22Rv1 (cell line): ENCODE results near the gene DDX46.

ENCODE experiments used
- ZFX ChIP-seq: fragments of 450-650 bp; IDR thresholded peaks from 2 replicates; pipeline ENCODE4 v1.6.1; 2017; ENCODE audit warnings: antibody characterized with exemption, borderline replicate concordance
- TF ChIP-seq, protein P1 (sequence below): fragments of 450-650 bp; IDR thresholded peaks from 2 replicates; pipeline ENCODE4 v1.5.1; 2017; ENCODE audit warnings: mild to moderate bottlenecking

DNA sequence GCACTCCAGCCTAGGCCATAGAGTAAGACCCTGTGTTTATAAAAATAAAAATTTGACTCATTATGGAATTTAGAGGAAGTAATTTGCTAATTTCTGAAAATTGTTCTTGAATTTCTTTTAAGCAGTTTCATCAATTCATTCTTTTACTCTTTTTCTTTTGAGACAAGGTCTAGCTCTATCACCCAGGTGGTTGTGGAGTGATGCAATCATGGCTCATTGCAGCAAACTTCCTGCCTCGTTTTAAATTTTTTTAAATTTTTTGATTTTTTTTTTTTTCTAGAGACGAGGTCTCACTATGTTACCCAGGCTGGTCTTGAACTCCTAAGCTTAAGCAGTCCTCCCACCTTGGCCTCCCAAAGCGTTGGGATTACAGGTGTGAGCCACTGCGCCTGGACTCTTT is 23.3 kb upstream of the DDX46 start:
- TF ChIP-seq, protein P1, sequence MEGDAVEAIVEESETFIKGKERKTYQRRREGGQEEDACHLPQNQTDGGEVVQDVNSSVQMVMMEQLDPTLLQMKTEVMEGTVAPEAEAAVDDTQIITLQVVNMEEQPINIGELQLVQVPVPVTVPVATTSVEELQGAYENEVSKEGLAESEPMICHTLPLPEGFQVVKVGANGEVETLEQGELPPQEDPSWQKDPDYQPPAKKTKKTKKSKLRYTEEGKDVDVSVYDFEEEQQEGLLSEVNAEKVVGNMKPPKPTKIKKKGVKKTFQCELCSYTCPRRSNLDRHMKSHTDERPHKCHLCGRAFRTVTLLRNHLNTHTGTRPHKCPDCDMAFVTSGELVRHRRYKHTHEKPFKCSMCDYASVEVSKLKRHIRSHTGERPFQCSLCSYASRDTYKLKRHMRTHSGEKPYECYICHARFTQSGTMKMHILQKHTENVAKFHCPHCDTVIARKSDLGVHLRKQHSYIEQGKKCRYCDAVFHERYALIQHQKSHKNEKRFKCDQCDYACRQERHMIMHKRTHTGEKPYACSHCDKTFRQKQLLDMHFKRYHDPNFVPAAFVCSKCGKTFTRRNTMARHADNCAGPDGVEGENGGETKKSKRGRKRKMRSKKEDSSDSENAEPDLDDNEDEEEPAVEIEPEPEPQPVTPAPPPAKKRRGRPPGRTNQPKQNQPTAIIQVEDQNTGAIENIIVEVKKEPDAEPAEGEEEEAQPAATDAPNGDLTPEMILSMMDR: no peak
- TF ChIP-seq ZFX: no peak
